Stimulated activated CD8-positive, alpha-beta memory T cell treated with anti-CD3 and anti-CD28 coated beads, Interleukin-7, amount 100 ng/mL, for 1 hour (primary cell): ENCODE measurements around the gene PTPRJ.

ENCODE experiments used
- DNase-seq, 2 donors: peaks; one replicate each; pipeline ENCODE4 v3.0.0-alpha.2; 2020; ENCODE audit warnings: low read depth in 2 of 2

PTPRJ gene

DNA sequence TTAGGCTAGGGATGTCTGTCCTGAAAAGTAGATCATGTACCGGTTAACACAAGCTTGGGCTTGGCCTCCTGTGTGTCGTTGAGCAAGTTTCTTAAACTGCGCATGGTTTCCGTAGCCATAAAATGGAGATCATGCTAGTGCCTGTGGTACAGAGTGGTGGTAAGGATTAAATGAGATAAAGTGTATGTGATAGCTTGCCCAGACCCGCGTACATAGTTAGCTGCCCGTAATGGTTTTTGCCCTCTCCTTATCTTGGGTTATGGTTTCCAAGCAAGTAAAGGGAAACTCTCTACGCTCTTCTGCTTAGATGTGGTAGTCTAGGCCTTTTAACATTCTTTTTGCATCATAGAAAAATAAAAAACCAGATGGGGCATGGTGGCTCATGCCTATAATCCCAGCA is 11.0 kb upstream of the PTPRJ start:
- DNase-seq: no peak

DNA sequence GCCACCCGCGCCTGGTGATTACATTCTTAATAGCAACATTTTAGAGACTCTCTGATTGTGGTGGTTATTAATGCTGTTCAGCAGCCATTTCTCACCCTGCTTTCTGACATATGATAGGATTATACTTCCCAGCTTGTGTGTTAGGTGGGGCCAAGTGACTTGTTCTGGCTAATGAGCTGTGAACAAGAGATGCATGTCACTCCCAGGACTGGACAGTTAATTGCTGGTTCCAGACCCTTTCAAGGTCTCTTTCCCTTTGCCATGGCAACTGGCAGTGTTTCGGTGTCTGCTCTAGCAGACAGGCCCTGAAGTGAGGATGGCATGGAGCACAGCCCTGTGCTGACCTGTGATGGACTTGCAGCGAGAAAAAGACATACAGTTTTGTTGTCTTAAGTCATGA is 8.9 kb upstream of the PTPRJ start:
- DNase-seq: no peak

DNA sequence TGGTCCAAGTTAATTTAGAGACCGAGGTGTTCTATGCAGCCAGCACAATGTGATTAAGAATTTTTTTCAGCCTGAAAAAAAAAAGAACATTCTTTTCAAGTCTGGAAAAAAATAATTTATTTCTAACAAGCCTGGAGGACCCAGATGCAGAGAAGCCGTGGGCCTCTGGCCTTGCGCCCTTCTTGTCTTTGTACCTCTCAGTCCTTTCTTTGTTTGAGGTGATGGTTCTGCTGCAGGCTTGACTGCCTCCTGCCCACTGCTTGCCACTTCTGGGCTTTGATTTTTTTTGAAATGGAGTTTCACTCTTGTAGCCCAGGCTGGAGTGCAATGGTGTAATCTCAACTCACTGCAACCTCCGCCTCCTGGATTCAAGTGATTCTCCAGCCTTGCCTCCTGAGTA is 7.2 kb upstream of the PTPRJ start:
- no peak for DNase-seq

DNA sequence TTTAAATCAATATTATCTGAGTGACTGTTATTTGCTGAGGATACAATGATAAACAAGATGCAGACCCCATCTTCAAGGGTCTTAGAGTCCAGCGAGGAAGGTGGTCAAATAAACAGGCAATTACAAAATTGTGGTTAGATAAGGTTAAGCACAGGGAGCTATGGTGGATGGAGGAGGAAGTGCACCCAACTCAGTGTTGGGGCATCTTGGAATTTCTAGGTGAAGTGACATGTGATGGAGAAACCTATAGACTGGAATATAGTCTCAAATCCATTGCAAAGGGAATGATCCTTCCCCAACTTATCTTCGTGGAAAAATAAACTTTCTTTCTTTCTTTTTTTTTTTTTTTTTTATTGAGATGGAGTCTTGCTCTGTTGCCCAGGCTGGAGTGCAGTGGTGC is 3.4 kb upstream of the PTPRJ start:
- no peak for DNase-seq

DNA sequence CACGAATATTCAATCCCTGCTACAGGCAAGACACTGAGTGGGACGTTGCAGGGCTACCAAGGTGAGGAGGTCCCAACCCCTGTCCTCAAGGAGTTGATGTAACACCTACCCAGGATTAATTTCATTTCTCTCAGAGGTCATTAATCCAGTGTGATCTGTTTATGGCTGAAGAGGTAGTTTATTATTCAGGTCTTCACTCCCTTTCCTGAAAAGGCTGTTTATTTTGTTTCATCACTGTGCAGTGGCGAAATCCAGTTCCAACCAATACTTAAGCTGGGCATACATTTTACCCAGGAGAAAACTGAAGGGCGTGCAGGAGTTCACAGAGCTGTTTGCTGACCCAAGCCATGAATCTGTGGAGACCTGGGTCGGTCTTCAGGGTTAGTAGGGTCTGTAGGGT is 2.7 kb upstream of the PTPRJ start:
- no peak for DNase-seq

DNA sequence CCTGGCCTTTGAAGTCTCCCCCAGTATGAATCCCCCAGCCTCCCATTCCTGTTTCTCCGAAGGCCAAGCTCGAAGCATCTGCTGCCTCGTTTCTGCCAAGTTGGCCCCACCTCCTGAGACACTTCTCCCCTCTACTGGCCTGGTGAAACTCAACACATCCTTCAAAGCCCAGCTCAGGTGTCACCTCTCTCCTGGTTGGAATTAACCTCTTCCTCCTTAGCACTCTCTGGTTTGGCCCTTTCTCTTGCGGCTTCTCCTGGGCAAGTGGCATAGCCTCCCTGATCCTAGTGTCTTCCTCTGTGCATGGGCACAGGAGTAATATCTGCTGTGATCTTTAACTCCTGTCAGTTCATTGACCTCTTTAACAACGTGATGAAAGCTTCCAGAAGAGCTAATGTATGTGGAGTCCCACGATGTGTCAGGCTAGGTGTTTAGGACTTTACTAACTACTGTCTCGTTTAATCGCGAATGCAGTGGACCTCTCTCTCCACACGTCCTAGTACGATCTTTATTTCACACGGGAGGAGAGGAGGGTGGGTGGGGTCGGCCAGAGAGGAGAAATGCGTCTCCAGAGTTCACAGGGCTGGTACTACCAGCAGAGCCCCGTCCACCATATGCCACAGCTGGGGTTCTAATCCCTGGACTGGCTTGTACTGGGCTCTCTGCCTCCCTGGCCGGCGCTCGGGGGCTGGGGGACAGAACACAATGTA is 826 bp upstream of the PTPRJ start:
- no peak for DNase-seq

DNA sequence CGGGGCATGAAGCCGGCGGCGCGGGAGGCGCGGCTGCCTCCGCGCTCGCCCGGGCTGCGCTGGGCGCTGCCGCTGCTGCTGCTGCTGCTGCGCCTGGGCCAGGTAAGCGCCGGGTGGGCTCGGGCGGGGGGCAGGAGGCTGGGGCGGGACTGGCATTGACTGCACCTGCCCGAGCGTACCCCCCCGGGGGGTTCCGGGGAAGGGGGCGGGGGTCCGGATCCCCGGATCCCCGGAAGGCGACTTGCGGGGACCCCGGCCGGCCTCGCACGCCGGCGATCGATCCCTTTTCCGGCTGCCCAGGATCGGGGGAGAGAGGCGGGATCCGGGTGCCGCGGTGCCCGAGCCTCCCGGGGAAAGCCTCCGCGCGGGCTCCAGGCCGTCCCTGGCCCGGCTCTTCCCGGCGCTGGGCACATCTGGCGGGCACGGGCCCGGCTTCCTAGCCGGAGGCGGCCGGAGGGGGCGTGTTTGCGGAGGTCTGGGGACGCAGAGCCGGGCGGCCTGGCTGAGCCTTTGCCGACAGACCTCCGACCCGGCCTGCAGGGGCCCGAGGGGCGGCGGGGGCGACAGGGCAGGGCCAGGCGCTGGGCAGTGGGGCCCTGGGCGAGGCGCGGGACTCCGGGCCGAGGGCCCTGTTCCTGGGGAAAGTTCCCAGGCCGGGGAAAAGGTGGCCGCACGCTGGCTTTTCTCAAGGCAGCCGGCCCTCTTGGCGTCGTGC is 705 bp downstream of the PTPRJ start:
- no peak for DNase-seq

DNA sequence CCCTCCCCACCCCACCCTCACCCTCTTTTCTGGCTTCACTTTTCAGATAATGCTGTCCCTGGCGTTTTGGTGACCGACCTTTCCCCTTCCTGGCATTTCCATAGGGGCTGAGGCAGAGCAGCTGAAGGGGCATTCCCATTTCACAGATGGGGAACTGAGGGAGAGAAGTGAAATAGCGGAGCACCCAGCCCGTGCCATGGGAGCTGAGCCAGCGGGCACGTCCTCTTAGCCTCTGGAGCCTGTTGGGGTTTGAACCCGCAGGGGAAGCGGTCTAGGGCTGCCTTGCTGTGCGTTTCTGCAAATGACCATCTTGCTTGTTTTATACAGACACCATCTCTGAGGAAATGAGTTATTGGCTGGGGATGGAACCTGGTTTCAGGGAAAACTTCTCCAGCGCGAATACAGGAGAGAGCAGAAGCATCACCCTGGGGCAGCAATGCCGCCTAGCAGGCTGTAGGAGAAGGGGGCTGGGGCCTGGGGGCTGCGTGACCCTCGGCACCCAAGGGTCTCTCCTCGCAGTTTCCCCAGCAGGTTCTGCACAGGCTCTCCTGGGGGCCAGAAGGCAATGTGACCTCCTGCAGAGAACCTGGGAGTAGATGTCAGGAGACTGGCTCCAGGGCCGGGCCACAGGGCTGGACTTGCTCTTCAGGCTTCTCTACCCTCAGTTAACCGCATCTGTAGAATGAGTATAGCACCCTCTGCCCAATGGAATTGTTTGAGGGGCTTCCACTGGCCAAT is 1.5 kb downstream of the PTPRJ start:
- no peak for DNase-seq

DNA sequence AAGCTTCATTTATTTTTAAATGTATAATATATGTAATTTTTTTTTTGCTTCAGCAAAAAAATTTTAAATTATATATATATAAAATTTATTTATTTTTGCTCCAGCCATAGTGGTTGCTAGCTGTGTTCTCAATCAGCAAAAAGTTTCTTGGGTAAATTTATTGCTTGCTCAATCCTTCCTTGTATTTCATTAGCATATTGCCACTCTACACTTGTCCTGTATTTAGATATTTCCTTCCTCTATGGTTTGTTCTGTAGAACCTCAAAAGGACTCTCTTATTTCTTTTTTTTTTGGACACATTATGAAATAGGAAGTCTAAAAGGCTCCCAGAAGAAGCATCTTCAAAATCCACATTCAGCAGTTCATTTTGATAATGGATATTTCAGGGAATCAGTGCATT is 2.3 kb downstream of the PTPRJ start:
- DNase-seq: no peak

DNA sequence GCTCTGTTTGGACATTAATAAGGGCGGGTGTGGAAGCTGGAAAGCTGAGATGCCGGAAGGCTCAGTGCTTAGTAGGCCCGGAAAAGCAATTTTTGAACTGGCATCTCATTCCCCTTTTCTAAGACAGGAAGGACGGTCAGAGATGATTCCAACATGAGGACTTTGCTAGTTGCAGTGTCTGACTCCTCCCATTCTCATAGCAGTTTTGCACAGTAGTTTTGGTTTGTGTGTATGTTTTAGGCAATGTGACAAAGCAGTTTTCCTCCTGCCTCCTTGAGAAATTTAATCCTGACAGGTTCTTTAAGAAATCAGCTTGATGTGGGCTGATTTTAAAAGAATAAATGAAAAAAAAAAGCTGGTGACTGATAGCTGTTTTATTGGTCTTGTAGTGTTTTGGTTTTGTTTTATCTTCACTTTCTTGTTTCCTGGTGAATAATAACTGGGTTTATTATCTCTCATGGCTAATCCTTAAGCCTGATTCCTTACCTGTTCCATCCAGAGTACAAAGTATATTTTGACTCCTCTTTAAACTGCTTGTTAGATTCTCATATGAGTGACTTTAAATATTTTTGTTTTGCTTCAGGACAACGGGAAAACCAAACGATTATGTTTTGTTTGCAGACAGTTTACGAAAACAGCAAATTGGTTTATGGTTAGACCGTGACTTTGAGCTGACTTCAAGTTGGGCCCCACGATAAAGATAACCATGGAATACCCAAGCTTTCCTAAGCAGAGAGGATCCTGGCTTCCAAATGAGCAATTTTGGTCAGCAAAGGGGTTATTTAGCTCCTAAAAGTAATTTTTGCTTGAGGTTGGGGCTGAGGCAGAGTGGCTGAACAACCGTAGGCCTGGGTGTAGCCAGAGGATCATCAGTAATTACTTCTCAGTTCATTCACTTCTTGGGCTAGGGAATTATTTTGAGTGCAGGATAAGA is 3.4 kb downstream of the PTPRJ start:
- DNase-seq: no peak

DNA sequence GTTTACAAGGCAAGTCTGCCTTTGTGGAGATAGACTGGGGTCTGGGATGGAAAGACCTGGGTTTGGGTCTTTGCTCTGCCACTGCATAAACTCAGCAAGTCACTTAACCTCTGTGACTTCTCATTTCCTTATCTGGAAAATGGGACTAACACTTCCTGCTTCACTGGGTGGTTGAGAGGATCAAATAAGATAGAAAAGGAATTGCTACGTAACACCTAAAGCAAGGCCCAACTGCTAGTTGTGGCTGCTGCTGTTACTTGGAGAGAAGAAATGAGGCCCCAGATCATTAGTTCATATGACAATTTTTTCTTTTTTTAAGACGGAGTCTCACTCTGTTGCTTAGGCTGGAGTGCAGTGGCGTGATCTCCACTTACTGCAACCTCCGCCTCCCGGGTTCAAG is 5.9 kb downstream of the PTPRJ start:
- no peak for DNase-seq

DNA sequence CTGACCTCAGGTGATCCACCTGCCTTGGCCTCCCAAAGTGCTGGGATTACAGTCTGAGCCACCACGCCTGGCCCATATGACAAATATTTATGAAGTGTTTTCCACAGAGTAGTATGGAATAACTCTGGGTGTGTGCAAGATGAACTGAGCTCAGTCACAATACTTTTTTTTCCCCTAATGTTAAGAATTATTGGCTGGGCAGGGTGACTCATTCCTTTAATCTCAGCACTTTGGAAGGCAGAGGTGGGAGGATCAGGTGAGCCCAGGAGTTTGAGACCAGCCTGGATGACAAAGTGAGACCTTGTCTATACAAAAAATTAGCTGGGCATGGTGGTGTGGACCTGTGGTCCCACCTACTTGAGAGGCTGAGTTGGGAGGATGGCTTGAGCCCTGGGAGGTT is 6.4 kb downstream of the PTPRJ start:
- no peak for DNase-seq

DNA sequence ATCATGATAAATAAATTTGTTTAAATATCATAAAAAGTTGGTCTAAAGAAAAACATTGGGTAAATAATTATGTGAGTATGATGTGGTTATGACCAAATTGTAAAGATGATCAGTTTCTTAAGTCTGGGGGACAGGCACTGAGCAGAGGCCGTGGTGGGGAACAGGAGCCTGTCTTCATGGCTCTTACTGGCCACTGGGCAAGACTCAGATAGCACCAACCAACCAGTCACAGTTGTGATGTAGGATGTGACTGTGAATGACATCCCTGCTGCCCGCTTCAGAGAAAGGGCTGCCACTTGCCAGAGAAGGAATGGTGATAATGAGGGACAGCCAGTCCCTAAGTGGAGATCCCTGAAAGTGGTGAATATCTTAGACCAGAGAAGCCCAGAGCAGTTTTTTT is 7.0 kb downstream of the PTPRJ start:
- DNase-seq: no peak

DNA sequence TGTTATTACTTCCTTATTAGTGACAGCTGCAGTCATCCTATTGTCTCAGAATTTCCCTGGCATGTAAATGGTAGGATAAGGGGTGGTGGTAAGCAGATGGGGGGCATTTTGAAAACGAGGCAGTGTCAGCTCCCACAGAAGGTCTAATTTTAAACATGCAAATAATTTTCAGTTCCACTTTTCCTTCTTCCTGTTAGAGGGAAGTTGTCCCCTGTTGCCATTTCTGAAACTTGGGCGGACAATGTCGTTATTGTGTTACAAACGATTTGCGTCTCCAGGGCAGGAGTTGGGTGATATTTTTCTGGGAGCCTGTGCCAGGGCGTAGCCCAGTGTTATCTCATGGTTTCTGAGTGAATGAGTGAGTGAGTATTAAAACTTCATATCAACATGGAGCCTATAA is 7.4 kb downstream of the PTPRJ start:
- no peak for DNase-seq

DNA sequence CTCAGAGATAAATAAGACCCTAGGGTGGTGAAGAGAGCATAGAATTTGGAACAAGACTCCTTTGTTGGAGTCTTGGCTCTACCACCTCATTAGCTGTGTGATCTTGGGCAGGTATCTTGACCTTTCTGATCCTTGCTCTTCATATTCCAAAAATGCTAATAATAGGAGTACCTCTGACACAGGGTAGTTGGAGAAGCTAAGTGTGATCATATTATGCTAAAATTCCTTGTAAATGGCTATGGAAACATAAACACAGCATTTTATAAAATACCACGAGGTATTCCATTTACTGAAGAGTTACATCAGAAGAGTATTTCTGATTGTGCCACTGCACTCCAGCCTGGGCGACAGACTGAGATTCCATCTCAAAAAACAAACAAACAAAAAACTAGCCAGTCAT is 9.4 kb downstream of the PTPRJ start:
- DNase-seq: no peak

DNA sequence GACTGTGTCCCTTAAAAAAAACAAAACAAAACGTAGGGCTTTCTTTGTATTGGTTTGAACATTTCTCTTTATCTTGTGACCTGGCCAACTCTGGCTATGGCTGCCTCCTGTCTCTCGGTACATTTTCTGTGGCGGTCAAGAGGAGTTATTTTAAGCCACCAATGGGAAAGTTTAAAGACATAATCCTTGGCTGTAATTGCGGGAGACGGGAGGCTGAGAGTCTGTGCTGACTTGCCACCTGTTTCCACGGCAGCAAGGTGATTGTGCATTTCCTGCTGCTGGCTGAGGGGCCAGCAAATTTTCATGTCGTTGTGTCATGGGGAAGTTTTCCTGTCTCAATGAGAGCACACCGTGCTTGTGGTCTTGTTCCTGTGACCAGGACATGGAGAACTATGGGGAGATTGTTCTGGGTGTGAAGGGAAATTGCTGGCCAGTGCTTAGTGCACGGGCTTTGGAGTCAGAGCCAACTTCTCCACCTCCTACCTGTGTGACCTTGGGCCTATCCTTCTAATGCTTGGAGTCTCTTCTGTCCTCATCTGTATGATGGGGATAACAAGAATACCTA is 11.0 kb downstream of the PTPRJ start:
- no peak for DNase-seq

DNA sequence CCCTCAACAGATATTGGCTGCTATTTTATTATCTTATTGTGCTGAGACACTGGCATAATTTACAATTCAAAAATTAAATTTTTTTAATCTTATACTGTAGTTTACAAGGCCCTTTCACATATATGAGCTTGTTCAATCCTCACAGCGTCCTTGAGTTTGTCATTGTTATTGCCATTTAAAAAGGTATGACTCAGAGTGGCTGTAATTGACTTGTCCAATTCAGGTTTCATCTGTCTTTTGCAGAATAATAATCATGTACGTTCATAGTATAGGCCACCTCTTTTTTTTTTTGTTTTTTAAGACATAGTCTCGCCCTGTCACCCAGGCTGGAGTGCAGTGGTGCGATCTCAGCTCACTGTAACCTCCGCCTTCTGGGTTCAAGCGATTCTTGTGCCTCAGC is 11.5 kb downstream of the PTPRJ start:
- DNase-seq: no peak

DNA sequence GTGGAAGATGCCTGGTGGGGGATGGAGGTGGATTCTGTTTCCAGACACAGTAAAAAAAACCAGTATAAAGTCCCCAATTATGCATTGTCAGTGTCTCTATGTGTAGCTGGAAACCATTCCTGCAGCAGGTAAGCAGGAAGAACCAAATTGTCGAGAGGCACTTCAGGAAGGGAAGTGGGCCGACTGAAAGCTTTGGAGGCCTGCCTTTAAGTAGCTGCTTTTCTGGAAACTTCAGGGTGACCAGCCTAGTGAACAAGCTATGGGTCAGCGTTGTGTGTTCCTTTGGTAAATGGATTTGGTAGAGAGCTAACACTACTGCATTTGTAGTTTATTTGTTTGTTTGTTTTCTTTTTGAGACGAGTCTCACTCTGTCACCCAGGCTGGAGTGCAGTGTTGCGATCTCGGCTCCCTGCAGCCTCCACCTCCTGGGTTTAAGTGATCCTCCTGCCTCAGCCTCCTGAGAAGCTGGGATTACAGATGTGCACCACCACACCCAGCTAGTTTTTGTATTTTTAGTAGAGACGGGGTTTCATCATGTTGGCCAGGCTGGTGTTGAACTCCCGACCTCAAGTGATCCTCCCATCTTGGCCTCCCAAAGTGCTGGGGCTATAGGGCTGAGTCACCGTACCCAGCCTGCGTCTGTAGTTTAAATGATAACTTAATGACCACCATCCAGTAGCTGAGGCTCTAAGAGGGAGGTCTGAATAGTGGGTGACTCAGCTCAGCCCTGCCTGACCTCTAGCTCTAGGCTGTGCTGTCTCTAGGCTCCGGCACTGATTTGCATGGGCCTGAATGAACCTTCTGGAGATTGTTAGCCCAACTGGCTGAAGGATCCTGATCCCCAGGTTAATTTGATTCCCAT is 12.8 kb downstream of the PTPRJ start:
- DNase-seq: no peak

DNA sequence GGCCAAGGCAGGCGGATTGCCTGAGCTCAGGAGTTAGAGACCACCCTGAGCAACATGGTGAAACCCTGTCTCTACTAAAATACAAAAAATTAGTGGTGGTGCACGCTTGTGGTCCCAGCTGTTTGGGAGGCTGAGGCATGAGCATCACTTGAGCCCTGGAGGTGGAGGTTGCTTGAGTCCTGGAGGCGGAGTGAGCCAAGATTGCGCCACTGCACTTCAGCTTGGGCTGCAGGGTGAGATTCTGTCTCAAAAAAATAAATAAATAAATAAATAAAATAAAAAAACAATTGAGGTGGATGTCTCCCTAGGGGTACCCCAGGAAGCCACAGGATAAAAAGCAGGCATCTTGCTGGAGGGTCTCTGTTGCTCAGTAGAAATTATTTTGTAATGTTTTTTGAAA is 14.1 kb downstream of the PTPRJ start:
- no peak for DNase-seq

DNA sequence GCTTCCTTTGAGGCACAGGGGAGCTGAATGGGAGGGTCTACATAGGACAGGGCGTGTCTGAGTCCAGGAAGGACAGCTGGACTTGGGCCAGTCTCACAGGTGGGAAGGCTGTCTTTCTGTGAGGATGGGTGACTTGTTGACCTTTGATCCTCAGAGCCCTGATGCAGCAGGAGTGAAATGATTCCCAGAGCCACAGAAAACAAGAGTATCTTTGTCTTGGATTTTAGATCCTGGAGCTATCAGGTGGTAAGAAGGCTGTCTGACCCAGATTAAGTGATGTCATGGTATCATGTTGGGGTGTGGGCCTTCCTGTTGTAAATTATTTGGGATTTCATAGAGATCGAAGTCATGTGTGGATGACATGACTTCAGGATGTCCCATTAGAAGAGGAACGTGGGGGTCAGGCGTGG is 15.0 kb downstream of the PTPRJ start:
- DNase-seq: no peak
